Suprapubic skin (tissue), 4 donors: Measurements from ENCODE around the gene SPDYC. TPM values are rescaled to one million over a fixed set of nuclear protein-coding genes. Genes with fewer than 3 reads are reported as not detected.

ENCODE experiments used
- DNase-seq, 2 donors: peaks; one replicate each; pipeline ENCODE4 v3.0.0-alpha.2; 2019; ENCODE audit warnings: low spot score in 2 of 2
- H3K27ac ChIP-seq: fragments of 200-600 bp; sonication (generic); one replicate; pipeline ENCODE4 v1.5.1; 2019
- H3K27me3 ChIP-seq: fragments of 200-600 bp; sonication (generic); one replicate; pipeline ENCODE4 v1.5.1; 2019
- H3K36me3 ChIP-seq: fragments of 200-600 bp; sonication (generic); one replicate; pipeline ENCODE4 v1.5.1; 2019
- H3K4me1 ChIP-seq: fragments of 200-600 bp; sonication (generic); one replicate; pipeline ENCODE4 v1.5.1; 2019
- H3K4me3 ChIP-seq: fragments of 200-600 bp; sonication (generic); one replicate; pipeline ENCODE4 v1.5.1; 2019; ENCODE audit warnings: mild to moderate bottlenecking
- H3K9me3 ChIP-seq: fragments of 200-600 bp; sonication (generic); one replicate; pipeline ENCODE4 v1.5.1; 2019
- CTCF ChIP-seq, 2 donors: fragments of 200-600 bp in 1 of 2; fragments of 450-650 bp in 1 of 2; sonication (generic) in 1 of 2; IDR thresholded peaks; one replicate each; pipeline ENCODE4 v1.5.1; 2016 to 2019; ENCODE audit warnings: antibody characterized with exemption in 2 of 2, mild to moderate bottlenecking in 1 of 2, moderate library complexity in 1 of 2
- EP300 ChIP-seq: sonication (generic); formaldehyde crosslinking; IDR thresholded peaks from one replicate; pipeline ENCODE4 v1.6.1; 2017; ENCODE audit warnings: antibody characterized with exemption
- POLR2A ChIP-seq, 2 donors: fragments of 450-650 bp; IDR thresholded peaks; one replicate each; pipeline ENCODE4 v1.6.1; 2017; ENCODE audit warnings: antibody characterized with exemption in 2 of 2, mild to moderate bottlenecking in 2 of 2, moderate library complexity in 2 of 2
- POLR2AphosphoS5 ChIP-seq, 3 donors: sonication (generic); formaldehyde crosslinking; IDR thresholded peaks; one replicate each; pipeline ENCODE4 v1.6.1; 2017; ENCODE audit warnings: antibody characterized with exemption in 3 of 3
- WGBS: methylation state at CpG from one replicate; pipeline ENCODE4 v1.1.5; 2018; 5-methylcytosine and 5-hydroxymethylcytosine counted together
- total RNA-seq, 4 donors: library from RNA; depleted of rRNA; stranded (reverse); fragments of >200 nt; gene quantifications; one replicate each; pipeline ENCODE4 v1.1.0, GENCODE V29; 2016

Gene SPDYC
- total RNA-seq, 4 donors from 2014 or later = not detected

DNA sequence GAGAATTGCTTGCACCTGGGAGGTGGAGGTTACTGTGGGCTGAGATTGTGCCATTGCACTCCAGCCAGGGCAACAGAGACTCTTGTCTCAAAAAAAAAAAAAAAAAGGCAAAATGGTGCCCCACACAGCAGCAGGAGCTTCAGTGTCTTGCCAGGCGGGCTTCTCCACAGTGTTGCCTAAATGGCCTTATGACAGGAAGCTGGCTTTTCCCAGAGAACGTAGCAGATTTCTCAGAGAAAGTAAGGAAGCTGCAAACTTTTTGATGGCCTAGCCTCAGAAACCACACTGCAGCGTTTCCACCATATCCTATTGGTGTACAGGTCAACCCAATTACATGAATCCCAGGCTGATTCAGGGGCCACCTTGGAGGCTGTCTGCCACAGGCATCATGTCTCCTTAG, 12.7 kb upstream of the SPDYC start:
- Histone ChIP-seq H3K9me3 (no peaks in the 10 kb centered on the region), H3K36me3 (no peaks in the 10 kb centered on the region), H3K4me3 (no peak overlapping the region), H3K27me3 (no peaks in the 10 kb centered on the region), H3K4me1 (no peaks in the 10 kb centered on the region), H3K27ac (no peak overlapping the region)
- TF ChIP-seq EP300 (no peak), CTCF (IDR thresholded peaks at IDR 0.05) (no peak), POLR2AphosphoS5 (IDR thresholded peaks at IDR 0.05) (no peak), POLR2A (IDR thresholded peaks at IDR 0.05) (no peak)
- 74% methylated on average over 3 of the region's 3 CpGs for WGBS
- no peak for DNase-seq

- Histone ChIP-seq H3K4me3 (no peak overlapping the region), H3K4me1 (no peaks in the 10 kb centered on the region), H3K27ac (no peak overlapping the region), H3K27me3 (no peaks in the 10 kb centered on the region), H3K9me3 (no peaks in the 10 kb centered on the region), H3K36me3 (no peaks in the 10 kb centered on the region)
- 78% methylated on average over 5 of the region's 5 CpGs for WGBS
- no peak for DNase-seq
- TF ChIP-seq POLR2A (IDR thresholded peaks at IDR 0.05) (no peak), CTCF (IDR thresholded peaks at IDR 0.05) (no peak), EP300 (no peak), POLR2AphosphoS5 (IDR thresholded peaks at IDR 0.05) (no peak)
These were observed 11.0 kb upstream of the SPDYC start for GRCh38 chr11:65159012-65159411.

DNA sequence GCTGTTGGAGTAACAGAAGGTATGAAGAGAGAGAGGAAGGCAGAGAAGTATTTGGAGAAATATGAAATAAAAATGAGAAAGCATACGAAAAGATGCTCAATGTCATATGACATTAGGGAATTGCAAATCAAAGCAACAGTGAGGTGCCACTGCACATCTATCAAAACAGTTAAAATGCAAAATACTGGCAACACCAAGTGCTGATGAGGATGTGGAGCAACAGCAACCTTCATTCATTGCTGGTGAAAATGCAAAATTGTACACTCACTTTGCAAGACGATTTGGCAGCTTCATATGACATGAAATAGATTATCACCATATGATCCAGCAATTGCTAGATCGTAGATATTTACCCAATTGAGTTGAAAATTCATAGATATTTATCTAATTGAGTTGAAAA, 9.4 kb upstream of the SPDYC start:
- Histone ChIP-seq H3K4me3 (no peak overlapping the region), H3K27me3 (no peaks in the 10 kb centered on the region), H3K4me1 (no peaks in the 10 kb centered on the region), H3K27ac (no peak overlapping the region), H3K36me3 (no peaks in the 10 kb centered on the region), H3K9me3 (no peaks in the 10 kb centered on the region)
- DNase-seq = no peak
- 65% methylated on average over 3 of the region's 3 CpGs for WGBS
- TF ChIP-seq CTCF (IDR thresholded peaks at IDR 0.05) (no peak), POLR2AphosphoS5 (IDR thresholded peaks at IDR 0.05) (no peak), EP300 (no peak), POLR2A (IDR thresholded peaks at IDR 0.05) (no peak)

- no peak for DNase-seq
- no peaks in the 10 kb centered on the region for H3K27me3 ChIP-seq
- H3K4me3 ChIP-seq = no peak overlapping the region
- WGBS = 81% methylated on average over 2 of the region's 2 CpGs
- H3K4me1 ChIP-seq = no peaks in the 10 kb centered on the region
- H3K9me3 ChIP-seq = no peaks in the 10 kb centered on the region
- H3K27ac ChIP-seq = no peak overlapping the region
- TF ChIP-seq CTCF (IDR thresholded peaks at IDR 0.05) = no peak
- no peak for TF ChIP-seq POLR2AphosphoS5 (IDR thresholded peaks at IDR 0.05)
- no peak for TF ChIP-seq POLR2A (IDR thresholded peaks at IDR 0.05)
- TF ChIP-seq EP300 = no peak
- H3K36me3 ChIP-seq = no peaks in the 10 kb centered on the region
These were observed 6.3 kb upstream of the SPDYC start for GRCh38 chr11:65163684-65164083.

GRCh38 chr11:65165410-65166317, 4.4 kb upstream of the SPDYC start:
- DNase-seq = no peak
- TF ChIP-seq CTCF (IDR thresholded peaks at IDR 0.05) = no peak
- no peak for TF ChIP-seq EP300
- no peak for TF ChIP-seq POLR2A (IDR thresholded peaks at IDR 0.05)
- TF ChIP-seq POLR2AphosphoS5 (IDR thresholded peaks at IDR 0.05) = no peak
- Histone ChIP-seq H3K9me3 (no peaks in the 10 kb centered on the region), H3K4me3 (peak overlapping the region; percentile 27), H3K27me3 (no peaks in the 10 kb centered on the region), H3K4me1 (no peaks in the 10 kb centered on the region), H3K27ac (no peak overlapping the region), H3K36me3 (no peaks in the 10 kb centered on the region)
- 56% methylated on average over 31 of the region's 31 CpGs for WGBS
